Stimulated activated CD4-positive, alpha-beta T cell treated with anti-CD3 and anti-CD28 coated beads, Interleukin-15, amount 100 ng/mL, for 48 hours (primary cell): ENCODE measurements around the gene MPPED1.

ENCODE experiments used
- DNase-seq, 2 donors: peaks; one replicate each; pipeline ENCODE4 v3.0.0-alpha.2; 2020; ENCODE audit warnings: low read depth in 2 of 2

MPPED1 gene

GRCh38 chr22:43392385-43392989 is 19.3 kb upstream of the MPPED1 start:
- no peak for DNase-seq

GRCh38 chr22:43393132-43393843 is 18.5 kb upstream of the MPPED1 start:
- DNase-seq, result no peak

GRCh38 chr22:43393844-43394474 is 17.9 kb upstream of the MPPED1 start:
- DNase-seq, result no peak

GRCh38 chr22:43395086-43395695 is 16.6 kb upstream of the MPPED1 start:
- DNase-seq, result no peak

- DNase-seq, result no peak
Observed at GRCh38 chr22:43396321-43396933, 15.4 kb upstream of the MPPED1 start.

GRCh38 chr22:43396934-43397457 is 14.8 kb upstream of the MPPED1 start:
- no peak for DNase-seq

GRCh38 chr22:43397766-43398165 is 14.0 kb upstream of the MPPED1 start:
- DNase-seq, result no peak

- no peak for DNase-seq
Observed at GRCh38 chr22:43398246-43398645, 13.6 kb upstream of the MPPED1 start.

GRCh38 chr22:43398910-43399309 is 12.9 kb upstream of the MPPED1 start:
- no peak for DNase-seq

GRCh38 chr22:43399338-43399979 is 12.4 kb upstream of the MPPED1 start:
- no peak for DNase-seq

- no peak for DNase-seq
Observed at GRCh38 chr22:43399980-43400358, 11.8 kb upstream of the MPPED1 start.

- DNase-seq, result no peak
Observed at GRCh38 chr22:43400449-43400848, 11.4 kb upstream of the MPPED1 start.

- DNase-seq, result no peak
Observed at GRCh38 chr22:43401233-43401632, 10.6 kb upstream of the MPPED1 start.

GRCh38 chr22:43401661-43402060 is 10.2 kb upstream of the MPPED1 start:
- no peak for DNase-seq

GRCh38 chr22:43402128-43402527 is 9.7 kb upstream of the MPPED1 start:
- no peak for DNase-seq

- no peak for DNase-seq
Observed at GRCh38 chr22:43404673-43405385, 7.0 kb upstream of the MPPED1 start.

- DNase-seq, result no peak
Observed at GRCh38 chr22:43406186-43406790, 5.5 kb upstream of the MPPED1 start.

- DNase-seq, result no peak
Observed at GRCh38 chr22:43407591-43407990, 4.2 kb upstream of the MPPED1 start.

- no peak for DNase-seq
Observed at GRCh38 chr22:43408009-43408408, 3.8 kb upstream of the MPPED1 start.

GRCh38 chr22:43409046-43409445 is 2.8 kb upstream of the MPPED1 start:
- DNase-seq, result no peak

- DNase-seq, result no peak
Observed at GRCh38 chr22:43409800-43410199, 2.0 kb upstream of the MPPED1 start.
